ENCODE results near the gene DPH3.
"Not testable (repeated sequence)": the region's sequence is repeated elsewhere in the genome, so short reads cannot be mapped to it uniquely, and the experiment has no call there.

Gene DPH3

DNA sequence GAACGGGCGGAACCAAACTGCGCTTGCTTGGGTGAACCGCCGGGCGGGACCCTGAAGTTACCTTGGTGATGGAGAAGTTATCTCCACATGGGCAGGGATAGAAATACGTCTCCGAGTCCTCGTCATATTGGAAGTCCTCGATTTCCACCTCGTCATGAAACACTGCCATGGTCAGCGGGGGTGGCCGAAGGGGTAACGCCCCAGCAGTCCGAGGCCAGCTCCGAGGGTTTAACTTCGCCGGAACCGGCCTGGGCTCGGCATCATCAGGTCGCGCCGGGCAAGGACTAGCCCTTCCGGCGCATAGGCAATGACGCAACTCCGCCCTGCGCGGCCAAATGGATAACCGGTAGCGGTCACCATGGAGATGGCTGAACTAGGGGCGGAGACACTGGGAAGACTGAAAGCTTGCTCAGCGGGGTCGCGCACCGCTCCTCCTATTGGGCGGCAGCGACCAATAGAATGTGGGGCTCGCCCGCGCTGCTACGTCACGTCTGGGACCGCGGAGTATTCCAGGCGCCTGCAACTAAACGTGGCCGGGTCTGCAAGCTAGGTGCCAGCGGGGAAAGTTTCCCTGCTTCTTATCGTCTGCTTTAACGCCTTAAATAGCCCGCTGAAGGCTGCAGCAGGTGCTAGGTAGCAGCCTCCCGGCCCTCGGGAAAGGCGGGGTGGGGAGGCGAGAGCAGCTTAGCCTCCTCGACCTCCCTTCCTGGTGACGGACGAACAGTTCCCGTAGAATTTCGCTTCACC lies at the start of gene DPH3, which contains the start of gene OXNAD1:
TSS of gene DPH3 (minus strand) at position 236 of the 747 bp plus-strand sequence. CDS start at position 169, 67 bp downstream.
TSS of gene OXNAD1 (plus strand) at position 505 of the 747 bp plus-strand sequence. CDS start 5,741 bp downstream, outside the sequence.
- peak; percentile 100 for DNase-seq

DNA sequence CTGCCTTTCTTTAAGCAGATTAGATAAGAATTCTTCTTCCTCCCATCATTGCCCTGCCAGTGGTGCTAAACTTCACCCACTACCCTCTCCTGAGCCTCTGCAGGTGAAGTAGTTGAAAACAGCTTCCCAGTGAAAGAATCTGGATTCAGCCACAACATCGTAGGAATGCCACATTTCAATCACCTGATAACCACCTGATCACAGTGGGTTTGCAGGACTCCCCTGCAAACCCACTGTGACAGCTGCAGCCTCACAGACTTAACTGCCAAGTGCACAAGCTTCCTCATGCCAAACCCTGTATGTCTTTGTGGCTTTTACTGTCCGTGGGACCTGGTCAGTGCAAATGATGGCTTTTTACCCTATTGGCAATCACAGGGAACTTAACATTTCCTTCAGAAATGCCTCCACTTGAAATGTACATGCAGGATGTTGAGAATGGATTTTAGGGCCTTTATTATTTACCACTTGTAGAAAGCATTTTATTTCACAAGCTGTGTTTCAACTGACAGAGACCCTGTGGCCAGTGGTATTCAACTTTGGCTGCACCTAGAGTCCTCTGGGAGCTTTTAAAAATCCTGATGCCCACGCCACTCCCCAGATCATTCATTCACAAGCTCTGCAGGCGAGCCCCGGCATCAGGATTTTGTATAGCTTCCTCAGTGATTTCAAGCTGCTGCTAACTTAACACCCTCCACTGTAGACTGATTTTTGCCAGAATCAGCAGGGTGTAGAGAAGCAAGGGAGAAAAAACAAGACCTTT lies 49.3 kb upstream of the DPH3 start:
- DNase-seq: no peak

DNA sequence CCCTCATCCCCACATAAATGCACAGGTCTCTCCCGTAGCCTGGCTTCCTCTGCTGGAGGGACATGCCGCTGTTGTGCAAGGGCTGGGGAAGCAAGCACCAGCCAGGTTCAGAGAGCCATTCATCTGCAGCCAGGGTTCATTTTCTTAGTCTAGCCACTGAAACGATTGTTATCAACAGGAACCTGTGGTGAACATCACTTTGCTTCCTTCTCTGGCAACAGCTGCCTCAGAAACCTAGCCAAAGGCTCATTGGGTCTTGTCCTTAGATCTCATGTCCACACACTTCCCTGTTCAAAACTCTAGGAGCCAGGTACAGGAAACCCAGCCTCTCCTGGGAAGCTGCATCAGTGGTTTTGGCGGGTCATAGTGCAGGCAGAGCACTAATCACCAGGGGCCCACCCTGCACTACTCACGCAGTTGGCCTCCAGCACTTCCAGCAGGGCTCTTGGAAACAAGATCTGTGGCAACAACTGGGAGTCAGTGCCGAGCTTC lies 47.3 kb upstream of the DPH3 start:
- DNase-seq: no peak

DNA sequence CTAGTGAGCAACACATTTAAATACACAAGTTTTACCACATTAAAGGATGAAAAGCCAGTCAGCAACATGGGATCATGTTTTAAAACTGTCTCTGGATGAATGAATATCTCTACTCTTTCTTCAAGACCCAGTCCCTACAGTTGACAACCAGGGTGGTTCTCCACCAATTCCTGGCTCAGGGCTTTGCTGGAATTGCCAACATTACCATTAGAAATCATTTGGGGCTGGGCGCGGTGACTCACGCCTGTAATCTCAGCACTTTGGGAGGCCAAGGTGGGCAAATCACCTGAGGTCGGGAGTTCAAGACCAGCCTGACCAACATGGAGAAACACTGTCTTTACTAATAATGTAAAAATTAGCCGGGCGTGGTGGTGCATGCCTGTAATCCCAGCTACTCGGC lies 45.7 kb upstream of the DPH3 start:
- DNase-seq: not testable (repeated sequence)

DNA sequence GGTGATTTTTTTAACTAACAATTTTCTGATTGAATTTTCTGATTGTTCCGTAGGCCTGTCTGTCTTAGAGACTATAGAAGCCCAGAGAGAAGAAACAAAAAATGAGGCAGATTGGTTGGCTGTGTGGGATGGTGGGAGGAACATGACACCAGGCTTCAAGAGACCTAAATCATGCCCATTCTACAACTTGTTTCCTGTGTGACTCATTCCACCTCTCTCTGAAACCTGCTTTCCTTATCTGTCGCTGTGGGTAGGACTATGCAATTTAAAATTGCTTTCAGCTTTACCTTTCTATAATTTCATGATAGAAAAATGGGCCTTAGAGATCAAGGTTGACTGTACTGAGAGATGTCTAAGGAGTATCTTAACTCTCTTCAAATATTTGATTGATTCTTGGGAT lies 44.8 kb upstream of the DPH3 start:
- peak; percentile 30 for DNase-seq

DNA sequence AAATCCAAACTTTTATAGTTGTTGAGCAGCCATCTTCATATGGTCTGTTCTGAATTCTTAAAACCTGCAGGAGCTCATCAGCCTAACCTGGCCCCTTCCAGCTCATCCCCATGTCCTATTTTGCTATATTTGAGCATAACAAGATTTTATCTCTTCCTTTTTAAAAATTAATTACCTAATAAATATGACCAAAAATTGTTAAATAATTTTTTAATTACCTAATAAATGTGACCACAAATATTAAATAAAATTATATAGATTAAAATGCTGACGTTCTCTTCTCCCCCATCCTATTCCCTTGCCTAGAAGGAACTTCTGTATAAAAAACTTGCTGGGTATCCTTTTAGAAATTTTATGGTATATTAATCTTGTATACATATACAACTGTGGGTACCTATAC lies 44.0 kb upstream of the DPH3 start:
- no peak for DNase-seq

DNA sequence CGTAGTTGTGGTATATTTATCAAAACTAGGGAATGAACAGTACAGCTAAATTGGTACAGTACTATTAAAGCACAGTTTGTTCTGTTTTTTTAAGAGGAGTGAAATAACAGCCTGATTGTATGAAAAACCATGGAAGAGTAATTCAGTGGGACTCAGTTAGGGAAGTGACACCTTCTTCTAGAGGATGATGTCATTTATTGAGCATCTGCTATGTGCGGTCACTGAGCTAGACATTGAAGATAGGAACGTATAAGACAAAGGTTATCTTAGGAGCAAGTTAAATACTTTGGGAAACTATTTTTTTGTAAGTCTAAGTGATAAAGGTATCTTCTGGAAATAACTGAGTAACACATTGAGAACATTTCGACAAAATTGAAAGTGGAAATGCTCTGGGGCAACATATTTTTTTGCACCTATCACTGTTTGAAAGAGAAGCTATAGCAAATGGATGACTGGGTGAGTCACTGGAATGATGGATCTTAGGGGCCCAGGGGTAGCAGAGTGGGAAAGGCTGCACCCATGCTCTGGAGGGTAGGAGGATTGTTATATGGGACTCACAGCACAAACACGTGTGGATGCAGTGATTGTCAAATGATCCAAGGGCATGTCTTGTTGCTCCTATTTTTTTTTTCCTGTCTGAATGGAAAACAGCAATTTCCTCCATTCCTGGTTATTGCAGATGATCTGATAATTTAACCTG lies 43.2 kb upstream of the DPH3 start:
- DNase-seq: no peak

DNA sequence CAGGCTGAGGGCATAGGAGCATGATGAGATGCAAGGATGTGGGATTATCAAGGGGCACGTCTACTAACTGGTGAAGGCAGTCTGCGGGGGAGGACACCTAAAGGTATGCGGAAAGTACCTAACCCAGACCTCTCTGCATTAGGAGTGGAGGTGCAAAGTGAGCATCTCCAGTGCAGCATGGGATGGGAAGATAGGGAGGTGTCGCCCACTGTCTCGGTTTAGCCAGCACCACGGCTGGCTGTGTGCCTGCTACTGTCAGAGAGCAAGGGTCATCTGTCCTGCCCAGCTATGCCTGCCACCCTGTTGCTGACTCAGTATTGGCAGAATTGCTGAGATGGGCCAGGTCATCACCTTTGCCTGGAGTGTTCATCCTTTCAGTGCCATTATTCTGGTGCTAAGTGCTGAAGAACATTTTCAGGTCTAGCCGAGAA lies 40.4 kb upstream of the DPH3 start:
- no peak for DNase-seq

DNA sequence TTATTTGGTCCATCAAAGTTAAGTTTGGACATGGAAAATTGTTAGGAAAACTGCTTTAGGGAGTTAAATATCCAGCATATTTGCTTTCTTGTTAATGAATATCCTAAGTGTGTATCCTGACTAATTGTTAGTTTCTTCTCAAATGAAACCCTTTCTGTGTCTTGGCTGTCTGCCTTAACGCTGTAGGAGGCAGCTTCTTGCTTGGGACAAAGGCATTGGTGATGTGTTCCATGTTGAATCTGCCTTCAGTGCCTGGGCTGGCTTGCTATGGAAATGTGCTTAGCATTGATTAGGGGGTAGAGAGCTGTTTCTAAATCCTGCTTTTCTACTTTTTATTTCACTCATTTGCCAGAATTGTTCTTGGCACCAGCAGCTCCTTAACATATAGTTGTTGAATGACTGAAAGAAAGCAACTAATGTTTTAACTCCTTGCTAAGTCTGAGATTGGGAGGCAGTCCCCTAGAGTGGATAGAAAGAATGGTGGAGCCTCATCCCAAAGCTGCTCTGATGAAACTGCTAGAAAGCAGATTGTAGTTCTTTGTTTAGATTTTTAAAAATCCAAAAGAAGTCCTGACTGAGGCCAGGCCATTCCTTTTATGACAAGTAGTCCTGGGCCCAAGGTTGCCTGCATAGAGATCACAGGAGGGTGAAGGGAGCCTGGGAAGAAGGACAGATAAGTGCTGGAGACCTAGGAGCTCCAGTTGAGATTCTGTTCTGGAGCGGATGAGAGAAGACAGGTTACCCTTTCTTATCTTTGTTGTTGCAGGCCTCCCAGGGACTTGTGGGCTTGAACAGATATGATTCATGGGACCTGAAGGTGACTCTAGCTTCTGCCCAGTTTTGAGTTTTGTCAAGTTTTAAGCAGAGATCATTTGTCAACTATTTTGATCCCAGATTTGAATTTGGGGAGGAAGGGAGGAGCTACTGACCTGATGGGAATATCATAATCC lies 39.6 kb upstream of the DPH3 start:
- DNase-seq: no peak

DNA sequence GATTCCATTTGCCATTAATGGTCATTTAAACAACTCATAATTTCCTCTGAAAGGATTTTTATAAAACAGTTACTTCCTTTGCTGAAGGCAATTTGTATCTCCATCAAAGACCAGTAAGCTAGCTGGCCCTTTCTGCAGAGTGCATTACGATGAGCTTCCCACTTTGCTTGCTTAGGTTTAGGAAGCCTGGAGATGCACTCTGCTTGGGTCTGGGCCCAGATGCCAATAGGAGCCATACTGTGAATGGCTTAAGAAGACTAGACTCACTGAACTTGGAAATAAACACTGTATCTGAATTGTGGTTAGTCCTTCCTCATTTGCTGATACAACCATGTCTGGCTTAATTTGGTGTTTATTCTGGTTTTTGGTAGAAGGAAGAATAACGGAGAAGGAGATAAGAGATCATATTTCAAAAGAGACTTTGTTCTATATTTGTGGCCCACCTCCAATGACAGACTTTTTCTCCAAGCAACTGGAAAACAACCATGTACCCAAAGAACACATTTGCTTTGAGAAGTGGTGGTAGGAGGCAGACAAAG lies 38.4 kb upstream of the DPH3 start:
- no peak for DNase-seq

DNA sequence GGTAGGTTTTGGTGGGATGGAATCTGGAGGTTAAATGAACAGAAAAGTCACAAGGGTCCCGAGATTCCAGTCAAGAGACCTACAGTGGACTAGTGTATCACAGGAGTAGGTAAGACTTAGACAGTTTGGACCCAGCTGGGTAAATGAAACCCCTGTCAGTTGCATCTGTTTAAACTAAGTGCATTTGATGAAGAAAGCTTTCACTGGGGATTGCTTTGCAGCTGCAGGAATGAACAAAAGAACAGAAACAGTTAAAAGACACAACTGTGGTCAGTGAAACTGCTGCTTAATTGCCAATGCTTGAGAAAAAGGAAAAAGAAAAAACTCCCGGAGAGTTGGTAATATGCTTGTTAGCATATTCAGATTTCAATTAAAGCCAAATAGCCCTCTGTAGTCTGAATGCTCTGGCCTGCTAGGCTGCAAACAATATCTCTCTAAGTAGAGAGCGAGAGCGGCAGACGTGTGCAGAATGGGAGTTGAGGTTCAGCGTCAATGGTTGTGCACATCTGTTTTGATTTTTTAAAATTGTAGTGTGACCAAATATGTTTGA lies 37.4 kb upstream of the DPH3 start:
- DNase-seq: no peak

DNA sequence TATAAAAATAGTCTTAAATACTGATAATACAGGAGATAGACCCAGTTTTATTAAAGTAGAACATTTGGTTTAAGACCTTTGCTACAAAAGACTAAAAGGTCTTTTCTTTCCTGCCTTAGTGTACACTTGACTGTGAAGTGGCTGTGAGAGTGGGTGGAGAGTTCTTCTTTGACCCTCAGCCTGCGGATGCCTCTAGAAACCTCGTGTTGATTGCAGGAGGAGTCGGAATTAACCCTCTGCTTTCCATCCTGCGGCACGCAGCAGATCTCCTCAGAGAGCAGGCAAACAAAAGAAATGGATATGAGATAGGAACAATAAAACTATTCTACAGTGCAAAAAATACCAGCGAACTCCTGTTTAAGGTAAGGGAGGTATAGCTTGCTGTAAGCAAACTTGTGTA lies 36.8 kb upstream of the DPH3 start:
- DNase-seq: no peak

DNA sequence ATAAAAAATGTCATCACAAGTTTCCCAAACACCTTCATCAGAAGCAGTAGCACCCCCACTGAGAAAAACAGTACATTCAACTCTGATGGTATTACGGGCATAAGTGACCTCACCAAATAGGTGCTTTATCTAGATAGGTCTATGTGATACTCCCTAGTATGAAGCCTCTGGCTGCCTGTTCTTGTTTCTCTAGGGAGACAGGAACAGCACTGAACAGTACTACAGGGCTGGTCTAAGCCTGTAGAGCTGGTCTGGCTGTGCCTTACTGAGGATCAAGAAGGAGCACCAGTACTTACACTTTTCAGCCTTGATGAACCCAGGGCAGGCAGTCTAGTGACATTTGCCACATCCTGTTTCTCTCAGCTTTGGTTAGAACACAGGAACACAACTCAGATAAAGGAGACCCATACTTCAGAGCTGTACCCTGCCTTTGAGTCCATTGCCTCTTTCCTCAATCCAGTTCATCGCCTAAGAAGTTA lies 36.2 kb upstream of the DPH3 start:
- DNase-seq: no peak

DNA sequence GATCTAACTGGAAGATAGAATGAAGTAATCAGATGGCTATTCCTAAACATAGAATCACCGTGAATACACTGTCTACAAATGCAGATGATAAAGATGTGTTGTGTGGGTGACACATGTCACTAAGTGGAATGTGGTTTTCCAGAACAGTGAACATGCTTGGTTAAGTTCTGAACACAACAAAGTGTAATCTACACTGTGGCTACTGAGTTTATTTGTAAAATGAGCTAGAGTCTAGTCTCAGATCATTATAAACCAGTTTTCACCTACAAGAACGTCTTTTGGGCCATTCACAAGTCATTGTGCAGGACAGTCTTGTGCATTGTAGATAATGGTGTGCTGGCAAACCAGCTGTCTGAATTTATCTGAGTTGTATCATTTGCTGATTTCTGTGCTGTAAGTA lies 35.6 kb upstream of the DPH3 start:
- DNase-seq: no peak

DNA sequence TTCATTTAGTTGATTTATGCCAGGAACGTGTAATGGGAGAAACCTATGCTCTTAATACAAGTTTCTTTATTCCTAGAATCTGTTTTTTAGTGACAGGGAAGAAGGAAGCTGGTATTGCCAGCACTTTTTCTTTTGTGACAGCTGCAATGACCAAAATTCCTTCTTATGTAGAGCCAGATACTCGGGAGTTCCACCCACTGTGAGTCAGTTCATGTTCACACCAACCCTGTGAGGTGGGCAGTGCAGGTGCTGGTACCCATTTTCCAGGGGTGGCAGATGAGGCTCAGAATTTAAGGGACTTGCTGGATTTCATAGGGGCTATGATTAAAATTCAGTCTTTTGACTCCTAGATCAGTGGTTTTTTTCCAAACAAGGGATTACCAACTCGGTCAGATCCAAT lies 35.0 kb upstream of the DPH3 start:
- DNase-seq: no peak

DNA sequence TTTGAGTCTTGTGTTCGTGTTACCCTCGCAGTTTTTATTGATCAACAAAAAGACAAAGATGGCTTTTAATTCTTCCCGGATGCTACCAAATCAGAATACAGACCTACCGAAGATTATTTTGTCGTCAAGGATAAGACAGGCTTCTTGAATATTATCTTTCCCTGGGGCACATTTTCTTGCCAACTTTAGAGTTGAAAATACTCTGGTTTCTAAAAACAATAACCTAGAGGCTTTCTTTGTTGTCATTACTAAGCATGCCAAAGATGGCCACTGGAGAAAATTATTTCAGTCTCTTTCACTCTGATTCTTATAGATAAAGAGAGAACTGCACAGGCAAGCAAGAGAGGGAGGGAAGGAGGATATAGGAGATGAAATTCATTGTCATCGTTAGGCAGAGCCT lies 34.1 kb upstream of the DPH3 start:
- no peak for DNase-seq

DNA sequence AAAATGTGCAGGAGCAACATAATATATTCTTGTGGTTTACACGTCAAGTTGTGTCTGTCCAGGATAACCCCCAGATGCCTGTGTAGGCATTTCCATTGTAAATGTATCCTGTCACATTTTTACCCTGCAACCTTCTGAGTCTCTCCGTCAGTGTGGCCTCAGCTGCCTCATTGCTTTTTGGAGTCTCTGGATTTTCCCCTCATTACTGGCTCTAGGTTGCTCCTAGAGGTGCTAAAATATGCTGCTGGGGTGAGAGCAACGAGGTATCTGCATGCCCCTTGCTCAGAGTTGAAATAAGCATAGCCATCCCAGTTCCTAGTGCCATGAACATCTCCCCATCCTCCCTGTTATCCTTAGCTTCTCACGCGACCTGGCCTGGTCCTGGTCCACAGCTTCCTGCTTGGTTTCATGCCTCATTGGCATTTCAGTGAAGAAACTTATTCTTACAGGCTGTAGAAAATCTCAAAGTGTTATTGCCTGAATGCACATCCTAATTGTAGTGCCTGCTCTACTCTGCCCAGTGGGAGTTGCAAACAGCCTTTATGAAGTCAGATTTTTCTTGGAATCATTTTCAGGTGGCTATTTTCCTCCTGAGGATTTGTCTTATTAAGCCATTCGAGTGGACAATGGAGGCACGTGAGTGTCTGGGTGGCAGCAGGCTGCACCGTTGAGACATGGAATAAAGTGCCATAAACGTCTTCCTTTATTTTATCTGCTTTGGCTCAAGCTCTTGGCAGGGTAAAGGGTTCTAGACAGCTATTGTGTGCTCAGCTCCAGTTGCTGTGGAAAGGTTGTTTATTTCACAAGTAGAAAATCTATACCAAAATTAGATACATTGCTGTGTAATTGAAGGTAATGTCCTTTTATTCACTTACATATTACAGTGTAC lies 33.5 kb upstream of the DPH3 start:
- no peak for DNase-seq

DNA sequence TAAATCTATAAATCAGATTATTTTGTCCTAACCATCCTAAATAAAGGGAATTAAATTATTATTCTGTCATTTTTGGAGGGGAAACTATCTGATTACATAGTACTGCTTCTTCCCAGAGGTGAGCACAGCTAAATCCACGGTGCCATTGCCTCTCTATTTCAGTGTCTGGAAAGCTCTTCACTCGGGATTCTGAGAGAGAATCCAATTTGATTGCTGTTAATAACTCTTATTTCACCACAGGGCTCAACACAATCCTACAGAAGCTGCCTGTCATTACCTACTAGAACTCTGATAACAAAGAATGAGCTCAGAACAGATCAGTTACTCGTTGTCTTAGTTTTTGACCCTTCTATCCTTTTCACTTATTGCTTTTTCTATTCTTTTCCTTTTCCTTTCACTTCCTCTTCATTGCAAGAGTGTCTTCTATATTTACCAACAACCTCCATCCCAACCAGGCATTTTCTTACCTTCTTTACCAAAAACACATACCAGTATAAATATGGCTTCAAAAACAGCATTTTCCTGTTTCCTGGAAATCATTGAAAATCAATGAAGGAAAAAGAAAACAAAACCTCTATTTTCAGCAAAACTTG lies 30.7 kb upstream of the DPH3 start:
- no peak for DNase-seq

DNA sequence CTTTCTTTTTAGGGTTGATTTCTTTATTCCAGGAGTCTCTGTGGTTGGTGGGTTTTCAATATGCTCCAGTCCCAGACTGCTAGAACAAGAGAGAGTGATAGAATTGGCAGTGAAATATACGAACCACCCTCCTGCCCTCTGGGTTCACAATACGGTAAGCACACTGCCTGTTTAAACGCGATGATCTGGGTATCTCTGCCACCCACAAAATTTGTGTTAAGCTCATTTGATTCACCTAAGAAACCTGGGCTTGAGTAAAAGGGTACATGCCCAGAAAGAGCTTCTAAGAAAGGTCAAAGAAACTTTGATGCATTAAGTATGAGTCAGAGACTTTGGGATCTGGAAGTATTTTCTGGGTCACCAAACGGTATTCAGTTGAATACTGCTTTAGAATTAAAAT lies 30.1 kb upstream of the DPH3 start:
- DNase-seq: no peak

DNA sequence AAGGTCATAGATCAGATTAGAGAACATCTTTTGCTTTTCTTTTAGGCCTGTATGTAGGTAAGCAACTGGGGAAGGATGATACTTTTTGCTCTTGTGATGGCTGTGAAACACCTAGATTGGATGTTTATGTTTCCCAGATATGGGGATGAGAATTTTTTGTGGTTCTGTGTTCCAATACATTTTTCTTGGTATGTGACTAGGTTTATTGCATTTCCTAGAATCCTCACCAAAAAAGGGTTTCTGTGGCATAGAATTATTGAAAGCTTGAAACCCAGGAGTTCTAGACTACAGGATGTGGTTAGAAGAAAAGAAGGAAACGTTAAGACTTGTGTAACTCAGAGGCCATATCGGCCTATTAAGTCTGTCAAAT lies 26.1 kb upstream of the DPH3 start:
- peak; percentile 55 for DNase-seq

Measured in fibroblast of skin of right quadriceps (primary cell).